MCF 10A (cell line): ENCODE results near the gene ZFHX3. TPM values are rescaled to one million over a fixed set of nuclear protein-coding genes. Genes with fewer than 3 reads are reported as not detected.
A peak's percentile ranks its signal among the peaks of the same experiment; 100 is the strongest.

Source experiments
- BruUV-seq: library from RNA; stranded (reverse); fragments of 400-500 nt; replicated peaks from 2 replicates; lab custom pipeline; 2021; lab: Mats Ljungman, UMichigan
- CTCF ChIA-PET: fragments of 300-600 bp; sonication (Branson Sonifier 250); formaldehyde crosslinking; extraction: SDS; loops from one replicate; lab custom pipeline; 2021; ENCODE audit warnings: antibody characterized with exemption, inconsistent platforms; lab: Yijun Ruan, JAX
- POLR2A ChIA-PET: fragments of 300-600, 350-650 bp; sonication (Branson Sonifier 250); formaldehyde crosslinking; extraction: SDS; loops from one replicate; lab custom pipeline; 2020; ENCODE audit warnings: antibody characterized with exemption, inconsistent platforms; lab: Yijun Ruan, JAX
- DNase-seq: peaks from one replicate; pipeline ENCODE4 v3.0.0-alpha.2; 2018; ENCODE audit not compliant: unreplicated experiment
- H3K27ac Mint-ChIP-seq: one replicate; pipeline ENCODE4 v1.8.0; 2022; ENCODE audit warnings: mild to moderate bottlenecking, low read depth, mixed read lengths; ENCODE audit not compliant: unreplicated experiment
- H3K27me3 Mint-ChIP-seq: one replicate; pipeline ENCODE4 v1.8.0; 2022; ENCODE audit warnings: mixed read lengths; ENCODE audit not compliant: insufficient read depth, unreplicated experiment
- H3K36me3 Mint-ChIP-seq: one replicate; pipeline ENCODE4 v1.8.0; 2022; ENCODE audit warnings: mild to moderate bottlenecking, moderate library complexity, mixed read lengths; ENCODE audit not compliant: insufficient read depth, unreplicated experiment
- H3K4me1 Mint-ChIP-seq: one replicate; pipeline ENCODE4 v1.8.0; 2022; ENCODE audit warnings: mixed read lengths; ENCODE audit not compliant: insufficient read depth, unreplicated experiment
- H3K4me3 Mint-ChIP-seq: one replicate; pipeline ENCODE4 v1.8.0; 2022; ENCODE audit warnings: mild to moderate bottlenecking, moderate library complexity, mixed read lengths; ENCODE audit not compliant: unreplicated experiment
- H3K9me3 Mint-ChIP-seq: one replicate; pipeline ENCODE4 v1.8.0; 2022; ENCODE audit warnings: mixed read lengths; ENCODE audit not compliant: unreplicated experiment
- intact Hi-C: fragments of 100-400 bp; cut with micrococcal nuclease; formaldehyde crosslinking; loops from 2 replicates; pipeline ENCODE4 v1.14.1; 2022
- total RNA-seq: library from RNA; stranded (reverse); gene quantifications from 2 replicates; pipeline ENCODE4 v1.2.3, GENCODE V29; 2022
- TF ChIP-seq, protein P1 (sequence below): fragments of 200-600 bp; IDR thresholded peaks from one replicate; pipeline ENCODE4 v1.8.0; 2022; ENCODE audit warnings: antibody characterized with exemption, mild to moderate bottlenecking; ENCODE audit not compliant: unreplicated experiment

ZFHX3 gene
- total RNA-seq, 1 experiment from 2014 or later, result 27.4 TPM

DNA sequence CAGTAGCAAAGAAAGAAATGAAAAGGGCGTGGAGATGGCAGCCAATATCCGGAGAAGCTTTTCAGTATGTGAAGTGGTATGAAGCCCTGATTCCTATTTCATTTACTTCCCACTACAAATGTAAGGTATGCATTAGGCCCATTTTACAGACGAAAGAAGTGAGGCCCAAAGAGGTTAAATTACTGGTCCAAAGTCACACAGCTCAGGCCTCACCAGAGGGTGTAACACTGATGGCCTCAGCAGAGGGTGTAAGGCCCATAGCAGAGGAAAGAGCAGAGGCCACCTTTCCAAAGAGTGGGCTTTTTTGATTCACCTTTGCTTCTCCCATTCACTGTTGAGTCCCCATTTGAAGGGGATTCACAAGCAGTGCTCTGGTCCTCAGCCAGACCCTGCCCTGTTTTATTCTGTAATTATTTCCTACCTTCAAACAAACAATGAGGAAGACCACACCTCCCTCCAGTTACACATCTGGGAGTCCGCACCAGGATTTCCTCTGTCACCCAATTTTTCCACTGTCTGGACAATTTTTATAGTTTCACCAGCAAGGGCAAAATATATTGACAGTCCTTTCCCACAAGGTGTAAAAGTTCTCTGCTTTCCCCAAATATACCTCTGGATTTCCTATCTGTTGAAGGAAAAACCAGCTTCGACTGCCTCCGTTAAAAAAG, 7.1 kb downstream of the ZFHX3 start:
- no peaks in the 10 kb centered on the region for H3K9me3 Mint-ChIP-seq

DNA sequence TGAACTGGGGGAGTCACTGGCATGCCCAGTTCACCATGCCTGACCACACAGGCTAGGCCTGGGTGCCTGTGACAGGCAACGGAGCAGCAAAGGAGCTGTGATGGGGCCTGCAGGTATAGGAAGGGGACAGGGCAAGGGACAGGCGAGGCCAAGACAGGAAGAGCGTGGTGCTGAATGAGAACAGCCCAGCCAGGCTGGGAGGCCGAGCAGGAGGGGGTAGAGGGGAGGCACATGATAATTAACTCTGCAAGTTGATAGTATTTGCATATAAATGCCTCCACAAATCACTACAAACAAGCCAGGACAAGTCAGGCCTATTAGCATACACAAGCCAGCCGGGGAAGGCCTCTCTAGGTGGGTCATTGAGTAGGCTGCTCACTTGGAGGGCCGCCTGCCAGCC, 7.8 kb downstream of the ZFHX3 start:
- DNase-seq, result no peak
- CTCF ChIA-PET, result interaction anchor here (0.6 to 4.2 kb wide), 4 partner anchors 45 to 675 kb away, joined by 3 to 15 read pairs (median 4); no protein-coding TSS in a partner anchor
- Mint-ChIP-seq H3K27me3 (no peaks in the 10 kb centered on the region), H3K9me3 (no peaks in the 10 kb centered on the region), H3K36me3 (no peaks in the 10 kb centered on the region), H3K27ac (peak overlapping the region; percentile 63), H3K4me1 (peaks cover 35% of the 10 kb centered on the region), H3K4me3 (no peak overlapping the region)
- intact Hi-C loops, result no loop called here
- TF ChIP-seq, protein P1, sequence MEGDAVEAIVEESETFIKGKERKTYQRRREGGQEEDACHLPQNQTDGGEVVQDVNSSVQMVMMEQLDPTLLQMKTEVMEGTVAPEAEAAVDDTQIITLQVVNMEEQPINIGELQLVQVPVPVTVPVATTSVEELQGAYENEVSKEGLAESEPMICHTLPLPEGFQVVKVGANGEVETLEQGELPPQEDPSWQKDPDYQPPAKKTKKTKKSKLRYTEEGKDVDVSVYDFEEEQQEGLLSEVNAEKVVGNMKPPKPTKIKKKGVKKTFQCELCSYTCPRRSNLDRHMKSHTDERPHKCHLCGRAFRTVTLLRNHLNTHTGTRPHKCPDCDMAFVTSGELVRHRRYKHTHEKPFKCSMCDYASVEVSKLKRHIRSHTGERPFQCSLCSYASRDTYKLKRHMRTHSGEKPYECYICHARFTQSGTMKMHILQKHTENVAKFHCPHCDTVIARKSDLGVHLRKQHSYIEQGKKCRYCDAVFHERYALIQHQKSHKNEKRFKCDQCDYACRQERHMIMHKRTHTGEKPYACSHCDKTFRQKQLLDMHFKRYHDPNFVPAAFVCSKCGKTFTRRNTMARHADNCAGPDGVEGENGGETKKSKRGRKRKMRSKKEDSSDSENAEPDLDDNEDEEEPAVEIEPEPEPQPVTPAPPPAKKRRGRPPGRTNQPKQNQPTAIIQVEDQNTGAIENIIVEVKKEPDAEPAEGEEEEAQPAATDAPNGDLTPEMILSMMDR, result no peak
- POLR2A ChIA-PET, result no interaction called here
- BruUV-seq, result no TSS peak

More for the DNA sequence above, 7.1 kb downstream of the ZFHX3 start:
- no TSS peak for BruUV-seq
- no peaks in the 10 kb centered on the region for H3K27me3 Mint-ChIP-seq
- no peaks in the 10 kb centered on the region for H3K36me3 Mint-ChIP-seq
- ChIA-PET CTCF (interaction anchor here (0.6 to 4.2 kb wide), 3 partner anchors 45 to 208 kb away, joined by 3 to 15 read pairs (median 3); no protein-coding TSS in a partner anchor), POLR2A (no interaction called here)
- intact Hi-C loops, result no loop called here
- DNase-seq, result no peak
- TF ChIP-seq, protein P1, result no peak
- H3K4me1 Mint-ChIP-seq, result peaks cover 42% of the 10 kb centered on the region
- H3K4me3 Mint-ChIP-seq, result no peak overlapping the region
- peak overlapping the region; percentile 63 for H3K27ac Mint-ChIP-seq

DNA sequence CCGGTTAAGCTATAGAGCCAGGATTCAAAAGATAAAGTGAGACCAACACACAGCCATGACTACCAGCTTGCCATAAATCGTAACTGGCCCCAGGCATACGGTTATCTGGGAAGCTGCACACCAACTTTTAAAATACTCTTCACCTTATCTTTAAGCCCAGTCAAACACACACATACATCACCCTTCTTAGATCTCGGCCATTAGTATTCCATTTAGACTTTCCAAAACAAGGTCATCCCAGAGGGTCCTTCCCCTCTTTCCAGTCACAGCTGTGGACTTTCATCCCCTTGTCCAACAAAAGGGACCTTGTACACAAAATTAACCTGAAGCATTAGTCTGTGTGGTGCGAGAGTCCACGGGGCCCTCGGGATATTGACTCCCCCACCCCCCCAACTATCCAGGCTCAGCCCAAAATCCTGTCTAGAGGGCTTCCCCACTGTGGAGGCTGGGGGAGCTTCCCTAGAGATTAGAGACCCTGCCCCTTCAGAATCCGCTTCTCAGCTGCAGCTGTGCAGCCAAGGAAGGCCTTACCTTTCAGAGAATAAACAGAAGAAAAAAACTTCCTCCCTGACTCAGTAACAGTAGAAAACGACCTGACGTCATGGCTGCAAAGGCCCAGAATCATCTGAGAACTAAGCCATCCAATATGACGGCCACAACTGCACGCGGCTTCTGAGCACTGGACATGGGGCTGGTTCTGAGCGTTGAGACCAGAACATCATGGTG, 9.9 kb downstream of the ZFHX3 start:
- no TSS peak for BruUV-seq
- Mint-ChIP-seq H3K27me3 (no peaks in the 10 kb centered on the region), H3K36me3 (peaks cover 5% of the 10 kb centered on the region), H3K4me1 (peaks cover 25% of the 10 kb centered on the region), H3K9me3 (no peaks in the 10 kb centered on the region), H3K4me3 (no peak overlapping the region), H3K27ac (no peak overlapping the region)
- intact Hi-C loops, result no loop called here
- TF ChIP-seq, protein P1, result no peak
- ChIA-PET POLR2A (no interaction called here), CTCF (interaction anchor here (0.7 to 4.2 kb wide), 5 partner anchors 11 to 205 kb away, joined by 3 to 15 read pairs (median 3); no protein-coding TSS in a partner anchor)
- no peak for DNase-seq

DNA sequence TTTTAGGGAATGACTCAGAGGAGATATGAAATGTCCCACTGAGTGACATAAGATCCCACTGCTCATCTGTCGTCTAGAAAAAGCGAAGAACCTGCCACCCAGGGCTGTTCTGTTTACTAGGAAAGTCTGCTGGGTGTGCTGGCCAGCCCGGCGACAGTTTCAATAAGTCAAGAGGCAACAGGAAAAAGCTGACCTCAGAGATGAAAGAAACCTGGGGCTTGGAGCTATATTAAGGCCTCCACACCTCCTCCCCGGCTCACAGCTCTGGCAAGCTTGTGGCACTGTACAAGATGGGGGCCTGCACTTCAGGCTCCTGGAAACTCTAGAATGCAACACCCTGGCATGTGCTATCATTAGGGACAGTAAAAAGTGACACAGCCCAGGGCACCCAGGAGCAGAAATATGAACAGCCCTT, 10.6 kb downstream of the ZFHX3 start:
- H3K27ac Mint-ChIP-seq, result no peak overlapping the region
- no peaks in the 10 kb centered on the region for H3K27me3 Mint-ChIP-seq
- H3K36me3 Mint-ChIP-seq, result peaks cover 5% of the 10 kb centered on the region
- H3K4me1 Mint-ChIP-seq, result peaks cover 21% of the 10 kb centered on the region
- BruUV-seq, result no TSS peak
- intact Hi-C loops, result no loop called here
- POLR2A ChIA-PET, result no interaction called here
- no peak overlapping the region for H3K4me3 Mint-ChIP-seq
- DNase-seq, result no peak
- CTCF ChIA-PET, result interaction anchor here (0.7 to 0.9 kb wide), 4 partner anchors 10 to 204 kb away, joined by 3 read pairs; no protein-coding TSS in a partner anchor
- H3K9me3 Mint-ChIP-seq, result no peaks in the 10 kb centered on the region
- TF ChIP-seq, protein P1, result no peak
